Fibroblast of peridontal ligament (primary cell): ENCODE data around the gene EFNA4.
A peak's percentile ranks its signal among the peaks of the same experiment; 100 is the strongest.

Experiments
- DNase-seq: peaks from one replicate; pipeline ENCODE4 v3.0.0-alpha.2; 2010; ENCODE audit errors: extremely low read depth

Gene EFNA4

GRCh38 chr1:155051777-155052398 lies 11.7 kb upstream of the EFNA4 start:
- DNase-seq = no peak

- no peak for DNase-seq
Measured at GRCh38 chr1:155052439-155053395, 10.8 kb upstream of the EFNA4 start.

- no peak for DNase-seq
Measured at GRCh38 chr1:155053531-155054105, 9.9 kb upstream of the EFNA4 start.

GRCh38 chr1:155057104-155057503 lies 6.4 kb upstream of the EFNA4 start:
- no peak for DNase-seq

- DNase-seq = no peak
Measured at GRCh38 chr1:155057788-155058211, 5.7 kb upstream of the EFNA4 start.

- DNase-seq = no peak
Measured at GRCh38 chr1:155060736-155061135, 2.8 kb upstream of the EFNA4 start.

GRCh38 chr1:155061381-155062150 lies 2.0 kb upstream of the EFNA4 start:
- DNase-seq = peak; percentile 68

- no peak for DNase-seq
Measured at GRCh38 chr1:155062151-155062686, 1.3 kb upstream of the EFNA4 start.

- no peak for DNase-seq
Measured at GRCh38 chr1:155062702-155063411, 683 bp upstream of the EFNA4 start.

- no peak for DNase-seq
Measured at GRCh38 chr1:155064111-155064831, 731 bp downstream of the EFNA4 start.

- DNase-seq = no peak
Measured at GRCh38 chr1:155064832-155065429, 1.4 kb downstream of the EFNA4 start.

- DNase-seq = no peak
Measured at GRCh38 chr1:155066777-155067176, 3.2 kb downstream of the EFNA4 start.

- DNase-seq = no peak
Measured at GRCh38 chr1:155068599-155068998, 5.1 kb downstream of the EFNA4 start.

GRCh38 chr1:155069551-155070157 lies 6.1 kb downstream of the EFNA4 start:
- no peak for DNase-seq

GRCh38 chr1:155070158-155070621 lies 6.7 kb downstream of the EFNA4 start:
- no peak for DNase-seq

GRCh38 chr1:155070721-155071569 lies 7.4 kb downstream of the EFNA4 start:
- peak; percentile 50 for DNase-seq

- no peak for DNase-seq
Measured at GRCh38 chr1:155071701-155072100, 8.2 kb downstream of the EFNA4 start.

GRCh38 chr1:155072531-155073289 lies 9.2 kb downstream of the EFNA4 start:
- no peak for DNase-seq
